ENCODE measurements around the gene KDM5B. TPM values are rescaled to one million over a fixed set of nuclear protein-coding genes. Genes with fewer than 3 reads are reported as not detected.
"Not testable (repeated sequence)": the region's sequence is repeated elsewhere in the genome, so short reads cannot be mapped to it uniquely, and the experiment has no call there.

KDM5B gene
- total RNA-seq, 1 donor from 2014 or later = 93.4 TPM

DNA sequence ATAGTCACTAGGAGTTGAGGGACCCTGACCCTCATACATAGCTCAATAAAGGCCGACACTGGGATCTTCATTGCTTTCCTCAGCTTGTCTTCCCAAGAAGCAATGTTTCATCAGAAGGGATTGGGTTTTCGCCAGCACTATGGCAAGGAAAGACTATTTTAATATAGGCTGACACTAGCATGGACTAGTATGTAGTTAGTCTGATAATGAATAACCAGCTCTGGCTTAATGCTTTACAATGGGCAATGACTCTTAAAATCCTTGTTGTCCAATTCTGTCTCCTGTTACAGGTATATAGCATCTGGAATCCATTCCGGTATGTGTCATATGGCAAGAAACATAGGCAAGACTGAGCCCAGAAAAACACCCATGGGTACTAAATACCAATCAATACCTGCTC is 82.7 kb downstream of the KDM5B start:
- H3K9me3 ChIP-seq (ENCODE audit: control insufficient read depth in 3 of 3, low read length in 3 of 3) = no peaks in the 10 kb centered on the region
- peaks cover 13 to 35% (median 14%) of the 10 kb centered on the region in 3 donors for H3K36me3 ChIP-seq (ENCODE audit: control insufficient read depth in 3 of 3, insufficient read depth in 3 of 3, low read length in 3 of 3)
- H3K9ac ChIP-seq (ENCODE audit: low read depth in 1 of 3, low read length in 3 of 3) = no peak overlapping the region
- no peak overlapping the region for H3K4me3 ChIP-seq (ENCODE audit: low read length in 3 of 3)
- H3K4me1 ChIP-seq (ENCODE audit: control insufficient read depth in 3 of 3, insufficient read depth in 3 of 3, low read length in 3 of 3) = no peaks in the 10 kb centered on the region
- no peak overlapping the region for H3K27ac ChIP-seq (ENCODE audit: low read depth, low read length)
- no peaks in the 10 kb centered on the region for H3K27me3 ChIP-seq (ENCODE audit: control insufficient read depth in 3 of 3, insufficient read depth in 3 of 3, low read length in 3 of 3)

DNA sequence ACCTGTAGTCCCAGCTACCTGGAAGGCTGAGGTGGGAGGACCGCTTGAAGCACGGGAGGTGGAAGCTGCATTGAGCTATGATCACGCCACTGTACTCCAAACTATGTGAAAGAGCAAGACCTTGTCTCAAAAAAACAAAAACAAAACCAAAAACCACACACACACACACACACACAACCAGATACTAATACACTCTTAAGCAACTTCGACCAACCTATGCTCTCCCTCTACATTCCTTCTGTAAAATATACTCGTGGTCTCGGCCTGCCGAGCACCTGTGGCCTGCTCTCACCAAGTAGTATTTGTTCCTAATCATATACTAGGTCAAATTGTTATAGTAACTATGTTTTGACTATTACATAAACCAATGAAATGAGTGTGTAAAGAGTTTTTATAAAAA is 84.5 kb downstream of the KDM5B start:
- Histone ChIP-seq H3K27ac (ENCODE audit: low read depth, low read length) (no peak overlapping the region), H3K9ac (ENCODE audit: low read depth in 1 of 3, low read length in 3 of 3) (no peak overlapping the region)

DNA sequence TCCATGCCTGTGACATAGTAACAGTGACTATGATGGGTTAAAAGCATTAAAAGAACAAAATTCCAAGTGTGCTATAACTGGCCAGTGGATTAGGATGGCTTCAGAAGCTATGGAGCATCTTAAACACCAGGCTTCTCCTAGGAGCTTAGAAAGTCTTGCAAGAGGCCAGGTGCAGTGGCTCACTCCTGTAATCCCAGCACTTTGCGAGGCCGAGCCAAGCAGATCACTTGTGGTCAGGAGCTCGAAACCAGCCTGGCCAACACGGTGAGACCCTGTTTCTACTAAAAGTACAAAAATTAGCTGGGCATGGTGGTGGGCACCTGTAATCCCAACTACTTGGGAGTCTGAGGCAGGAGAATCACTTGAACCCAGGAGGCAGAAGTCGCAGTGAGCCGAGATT is 85.2 kb downstream of the KDM5B start:
- not testable (repeated sequence) for H3K4me1 ChIP-seq (ENCODE audit: control insufficient read depth in 3 of 3, insufficient read depth in 3 of 3, low read length in 3 of 3); H3K27ac ChIP-seq (ENCODE audit: low read depth, low read length); H3K27me3 ChIP-seq (ENCODE audit: control insufficient read depth in 3 of 3, insufficient read depth in 3 of 3, low read length in 3 of 3); H3K9ac ChIP-seq (ENCODE audit: low read depth in 1 of 3, low read length in 3 of 3); H3K4me3 ChIP-seq (ENCODE audit: low read length in 3 of 3); H3K9me3 ChIP-seq (ENCODE audit: control insufficient read depth in 3 of 3, low read length in 3 of 3)
- H3K36me3 ChIP-seq (ENCODE audit: control insufficient read depth in 3 of 3, insufficient read depth in 3 of 3, low read length in 3 of 3) = peaks cover 0 to 12% (median 0%) of the 10 kb centered on the region in 3 donors

More for the DNA sequence above, 84.5 kb downstream of the KDM5B start:
- H3K4me3 ChIP-seq (ENCODE audit: low read length in 3 of 3) = no peak overlapping the region
- no peaks in the 10 kb centered on the region for H3K27me3 ChIP-seq (ENCODE audit: control insufficient read depth in 3 of 3, insufficient read depth in 3 of 3, low read length in 3 of 3)
- peaks cover 0 to 2% (median 0%) of the 10 kb centered on the region in 3 donors for H3K4me1 ChIP-seq (ENCODE audit: control insufficient read depth in 3 of 3, insufficient read depth in 3 of 3, low read length in 3 of 3)
- H3K36me3 ChIP-seq (ENCODE audit: control insufficient read depth in 3 of 3, insufficient read depth in 3 of 3, low read length in 3 of 3) = peaks cover 0 to 17% (median 0%) of the 10 kb centered on the region in 3 donors
- H3K9me3 ChIP-seq (ENCODE audit: control insufficient read depth in 3 of 3, low read length in 3 of 3) = no peaks in the 10 kb centered on the region

DNA sequence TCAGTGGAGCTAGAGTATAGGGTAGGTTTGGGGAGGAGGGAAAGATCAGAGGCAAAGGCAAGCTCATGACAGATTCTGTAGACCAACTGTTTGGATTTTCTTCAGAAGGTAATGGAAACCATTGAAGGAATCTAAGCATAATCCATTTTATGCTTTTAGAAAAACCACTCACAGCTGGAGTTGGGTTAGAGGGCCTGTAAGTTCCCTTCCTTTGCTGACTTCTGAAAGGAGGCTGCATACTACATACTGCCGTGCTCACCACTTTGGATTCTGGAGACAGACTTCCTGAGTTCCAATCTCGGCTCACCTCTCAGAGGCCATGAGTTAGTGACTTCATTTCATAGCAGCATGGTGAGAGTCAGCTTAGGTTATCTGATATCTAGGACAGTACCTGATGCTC is 91.6 kb downstream of the KDM5B start:
- Histone ChIP-seq H3K4me1 (ENCODE audit: control insufficient read depth in 3 of 3, insufficient read depth in 3 of 3, low read length in 3 of 3) (peaks cover 0 to 9% (median 6%) of the 10 kb centered on the region in 3 donors), H3K27ac (ENCODE audit: low read depth, low read length) (no peak overlapping the region), H3K27me3 (ENCODE audit: control insufficient read depth in 3 of 3, insufficient read depth in 3 of 3, low read length in 3 of 3) (peaks cover 3 to 17% (median 4%) of the 10 kb centered on the region in 3 donors), H3K4me3 (ENCODE audit: low read length in 3 of 3) (no peak overlapping the region), H3K9me3 (ENCODE audit: control insufficient read depth in 3 of 3, low read length in 3 of 3) (no peaks in the 10 kb centered on the region), H3K36me3 (ENCODE audit: control insufficient read depth in 3 of 3, insufficient read depth in 3 of 3, low read length in 3 of 3) (no peaks in the 10 kb centered on the region), H3K9ac (ENCODE audit: low read depth in 1 of 3, low read length in 3 of 3) (no peak overlapping the region)

DNA sequence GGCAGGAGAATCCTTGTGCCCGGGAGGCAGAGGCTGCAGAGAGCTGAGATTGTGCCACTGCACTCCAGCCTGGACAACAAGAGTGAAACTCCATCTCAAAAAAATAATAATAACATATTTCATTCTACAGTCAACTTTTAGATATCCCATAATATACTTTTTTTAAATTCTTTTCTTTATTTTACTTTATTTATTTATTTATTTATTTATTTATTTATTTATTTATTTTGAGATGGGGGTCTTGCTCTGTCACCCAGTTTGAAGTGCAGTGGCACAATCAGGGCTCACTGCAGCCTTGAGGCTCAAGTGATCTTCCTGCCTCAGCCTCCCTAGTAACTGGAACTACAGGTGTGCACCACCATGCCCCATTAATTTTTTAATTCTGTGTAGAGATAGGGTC is 94.0 kb downstream of the KDM5B start:
- not testable (repeated sequence) for H3K9ac ChIP-seq (ENCODE audit: low read depth in 1 of 3, low read length in 3 of 3); H3K27ac ChIP-seq (ENCODE audit: low read depth, low read length); H3K36me3 ChIP-seq (ENCODE audit: control insufficient read depth in 3 of 3, insufficient read depth in 3 of 3, low read length in 3 of 3); H3K4me3 ChIP-seq (ENCODE audit: low read length in 3 of 3); H3K9me3 ChIP-seq (ENCODE audit: control insufficient read depth in 3 of 3, low read length in 3 of 3)
- Histone ChIP-seq H3K27me3 (ENCODE audit: control insufficient read depth in 3 of 3, insufficient read depth in 3 of 3, low read length in 3 of 3) (peaks cover 25 to 38% (median 28%) of the 10 kb centered on the region in 3 donors), H3K4me1 (ENCODE audit: control insufficient read depth in 3 of 3, insufficient read depth in 3 of 3, low read length in 3 of 3) (peaks cover 4 to 13% (median 11%) of the 10 kb centered on the region in 3 donors)

DNA sequence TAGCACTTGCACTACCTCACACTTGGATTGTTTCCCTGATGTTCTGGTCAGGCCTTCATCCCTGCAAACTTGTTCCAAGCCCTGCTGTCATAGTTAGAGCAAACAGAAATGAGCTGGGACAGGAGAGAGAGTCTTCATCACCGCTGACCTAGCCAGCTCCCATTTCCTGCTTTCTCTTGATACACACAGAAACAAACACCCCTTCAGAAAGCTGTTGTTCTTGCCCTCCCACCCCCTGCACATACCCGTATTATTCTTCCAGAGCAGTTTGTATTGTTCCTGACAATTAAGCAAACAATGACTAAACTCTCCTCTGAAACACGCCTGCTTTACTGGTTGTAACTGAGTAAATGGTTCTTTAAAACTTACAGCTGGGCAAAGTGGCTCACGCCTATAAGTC is 95.1 kb downstream of the KDM5B start:
- H3K9ac ChIP-seq (ENCODE audit: low read depth in 1 of 3, low read length in 3 of 3) = no peak overlapping the region
- H3K27me3 ChIP-seq (ENCODE audit: control insufficient read depth in 3 of 3, insufficient read depth in 3 of 3, low read length in 3 of 3) = peaks cover 36 to 49% (median 39%) of the 10 kb centered on the region in 3 donors
- H3K4me3 ChIP-seq (ENCODE audit: low read length in 3 of 3) = no peak overlapping the region
- H3K4me1 ChIP-seq (ENCODE audit: control insufficient read depth in 3 of 3, insufficient read depth in 3 of 3, low read length in 3 of 3) = peaks cover 4 to 13% (median 11%) of the 10 kb centered on the region in 3 donors
- H3K9me3 ChIP-seq (ENCODE audit: control insufficient read depth in 3 of 3, low read length in 3 of 3) = no peaks in the 10 kb centered on the region
- H3K36me3 ChIP-seq (ENCODE audit: control insufficient read depth in 3 of 3, insufficient read depth in 3 of 3, low read length in 3 of 3) = no peaks in the 10 kb centered on the region
- H3K27ac ChIP-seq (ENCODE audit: low read depth, low read length) = no peak overlapping the region

DNA sequence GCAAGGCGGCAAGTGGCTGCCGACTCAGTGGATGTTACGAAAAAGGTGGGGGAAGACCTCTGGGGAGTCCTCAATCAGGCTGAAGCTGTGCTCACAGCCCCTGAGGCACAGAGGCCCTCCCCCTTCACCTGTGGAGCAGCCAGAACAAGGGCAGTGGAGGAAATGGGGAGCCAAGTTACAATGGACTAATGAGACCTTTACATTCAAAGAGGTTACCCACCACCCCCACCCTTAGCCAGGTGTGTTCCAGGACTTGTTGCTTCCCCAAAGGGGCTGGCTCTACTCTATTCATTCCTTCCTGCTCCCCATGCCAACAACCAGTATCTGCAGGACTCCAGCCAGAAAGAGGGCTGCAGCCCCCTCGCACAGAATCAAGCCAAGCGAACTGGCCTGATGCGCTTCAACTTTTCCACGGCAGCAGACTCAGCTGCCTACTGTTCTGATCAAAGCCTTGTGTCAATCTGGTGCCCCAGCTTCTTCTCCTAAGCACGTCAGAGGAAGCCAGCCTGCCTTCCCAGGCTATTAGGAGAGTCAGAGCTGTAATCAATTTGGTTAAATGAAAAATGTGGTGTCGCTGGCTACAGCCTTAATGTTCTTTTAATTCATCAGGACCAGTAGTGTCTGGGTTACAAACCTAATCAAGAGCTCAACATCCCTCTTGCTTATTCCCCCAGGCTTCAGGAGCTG is 96.1 kb downstream of the KDM5B start:
- Histone ChIP-seq H3K27ac (ENCODE audit: low read depth, low read length) (no peak overlapping the region), H3K4me3 (ENCODE audit: low read length in 3 of 3) (no peak overlapping the region), H3K9ac (ENCODE audit: low read depth in 1 of 3, low read length in 3 of 3) (no peak overlapping the region), H3K36me3 (ENCODE audit: control insufficient read depth in 3 of 3, insufficient read depth in 3 of 3, low read length in 3 of 3) (no peaks in the 10 kb centered on the region), H3K4me1 (ENCODE audit: control insufficient read depth in 3 of 3, insufficient read depth in 3 of 3, low read length in 3 of 3) (peaks cover 4 to 12% (median 10%) of the 10 kb centered on the region in 3 donors), H3K27me3 (ENCODE audit: control insufficient read depth in 3 of 3, insufficient read depth in 3 of 3, low read length in 3 of 3) (peaks cover 46 to 54% (median 49%) of the 10 kb centered on the region in 3 donors), H3K9me3 (ENCODE audit: control insufficient read depth in 3 of 3, low read length in 3 of 3) (no peaks in the 10 kb centered on the region)

DNA sequence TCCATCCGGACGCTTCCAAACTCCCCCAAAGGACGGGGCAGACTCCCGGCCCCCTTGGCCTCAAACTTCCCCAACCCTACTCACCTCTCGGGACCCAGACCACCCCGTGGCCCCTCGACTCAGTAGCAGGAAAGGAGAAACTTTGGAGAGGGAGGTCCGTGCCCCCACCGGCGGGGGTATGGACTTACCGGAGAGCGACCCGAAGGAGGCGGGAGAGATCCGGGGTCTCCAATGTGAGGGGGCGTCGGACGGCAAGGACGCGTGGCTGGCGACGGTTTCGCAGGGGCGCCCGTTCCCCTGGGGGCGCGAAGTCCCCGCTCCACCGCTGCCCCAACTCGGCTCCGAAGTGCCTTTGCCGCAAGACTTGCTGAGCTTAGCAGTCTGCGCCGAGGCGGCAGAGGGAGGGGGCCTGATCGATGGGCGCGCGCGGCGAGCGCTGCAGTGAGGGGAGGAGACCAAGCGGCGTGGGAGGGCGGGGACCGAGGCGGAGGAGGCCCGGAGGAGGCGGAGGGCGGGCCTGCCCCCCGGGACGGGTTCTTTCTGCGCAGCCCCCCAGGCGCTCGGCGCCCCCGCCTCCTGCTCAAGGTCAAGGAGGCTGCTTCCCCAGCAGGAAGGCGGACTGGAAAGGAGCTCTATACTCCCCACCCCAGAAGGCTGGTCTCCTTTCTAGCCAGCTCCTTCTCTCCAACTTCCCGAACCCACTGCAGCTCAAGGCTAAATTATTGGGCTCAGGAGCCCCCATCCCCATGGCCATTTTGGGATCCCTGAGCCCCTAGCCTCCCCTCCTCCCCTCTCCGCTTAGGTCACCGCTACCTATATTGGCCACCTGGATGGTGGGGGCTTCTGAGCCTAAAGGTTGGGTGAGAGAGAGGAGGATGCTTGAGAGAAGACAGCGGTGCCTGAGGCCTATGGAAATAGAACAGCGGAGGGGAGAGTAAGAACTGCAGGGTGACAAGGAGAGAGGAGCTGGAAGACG is 97.9 kb downstream of the KDM5B start, which contains the start of gene SYT2:
Gene SYT2, minus strand, starts transcription at position 385 of the 976 bp plus-strand sequence. CDS start 104,682 bp downstream, outside the sequence.
- H3K9ac ChIP-seq (ENCODE audit: low read depth in 1 of 3, low read length in 3 of 3) = peak within 1 kb of the TSS in 1 of 3 donors; percentile 33
- H3K9me3 ChIP-seq (ENCODE audit: control insufficient read depth in 3 of 3, low read length in 3 of 3) = no peaks in the 10 kb centered on the region
- H3K4me3 ChIP-seq (ENCODE audit: low read length in 3 of 3) = peak within 1 kb of the TSS in 2 of 3 donors; percentile 40 to 41
- no peaks in the 10 kb centered on the region for H3K36me3 ChIP-seq (ENCODE audit: control insufficient read depth in 3 of 3, insufficient read depth in 3 of 3, low read length in 3 of 3)
- no peak within 1 kb of the TSS for H3K27ac ChIP-seq (ENCODE audit: low read depth, low read length)
- peaks cover 4 to 6% (median 5%) of the 10 kb centered on the region in 3 donors for H3K4me1 ChIP-seq (ENCODE audit: control insufficient read depth in 3 of 3, insufficient read depth in 3 of 3, low read length in 3 of 3)
- H3K27me3 ChIP-seq (ENCODE audit: control insufficient read depth in 3 of 3, insufficient read depth in 3 of 3, low read length in 3 of 3) = peaks cover 64 to 66% (median 64%) of the 10 kb centered on the region in 3 donors

DNA sequence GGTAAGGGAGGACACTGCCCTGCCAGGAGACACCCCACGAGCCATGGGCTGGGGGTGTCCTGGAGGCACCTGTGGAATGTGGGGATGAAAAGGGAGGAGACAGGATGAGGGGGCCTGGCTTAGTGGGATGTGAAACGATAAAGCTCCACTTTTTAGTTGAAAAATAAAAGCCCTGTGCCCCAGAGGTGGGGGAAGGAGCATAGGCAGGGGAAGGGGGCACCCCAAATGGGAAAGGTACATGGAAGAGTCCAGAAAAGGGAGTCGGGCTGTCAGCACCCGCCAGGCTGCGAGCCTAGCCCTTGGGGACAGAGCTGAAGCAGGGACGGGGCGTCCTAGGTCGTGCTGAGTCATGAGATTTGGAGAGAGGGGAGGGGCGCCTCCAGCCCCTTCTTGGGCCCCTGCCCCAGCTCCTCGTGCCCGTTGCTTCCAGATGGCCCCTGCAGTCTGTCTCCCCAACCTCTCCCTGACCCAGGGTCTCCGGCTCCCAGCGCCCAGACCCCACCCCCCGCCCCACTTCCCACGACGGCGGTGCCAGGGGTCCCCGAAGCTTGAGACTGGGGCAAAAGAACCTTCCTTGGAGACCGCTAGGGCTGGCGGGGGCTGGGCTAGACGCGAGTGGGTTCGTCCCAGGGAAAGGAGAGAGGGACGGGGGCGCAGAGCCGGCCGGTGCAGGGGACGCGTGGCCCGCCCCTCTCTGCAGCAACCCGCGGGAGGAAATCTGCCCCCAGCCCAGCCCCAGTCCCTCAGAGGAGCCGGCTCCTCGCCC is 98.8 kb downstream of the KDM5B start:
- H3K9ac ChIP-seq (ENCODE audit: low read depth in 1 of 3, low read length in 3 of 3) = no peak overlapping the region
- H3K9me3 ChIP-seq (ENCODE audit: control insufficient read depth in 3 of 3, low read length in 3 of 3) = no peaks in the 10 kb centered on the region
- H3K27ac ChIP-seq (ENCODE audit: low read depth, low read length) = no peak overlapping the region
- H3K27me3 ChIP-seq (ENCODE audit: control insufficient read depth in 3 of 3, insufficient read depth in 3 of 3, low read length in 3 of 3) = peaks cover 71 to 73% (median 73%) of the 10 kb centered on the region in 3 donors
- H3K4me3 ChIP-seq (ENCODE audit: low read length in 3 of 3) = no peak overlapping the region
- H3K4me1 ChIP-seq (ENCODE audit: control insufficient read depth in 3 of 3, insufficient read depth in 3 of 3, low read length in 3 of 3) = peaks cover 4 to 6% (median 5%) of the 10 kb centered on the region in 3 donors
- H3K36me3 ChIP-seq (ENCODE audit: control insufficient read depth in 3 of 3, insufficient read depth in 3 of 3, low read length in 3 of 3) = no peaks in the 10 kb centered on the region

Data from skeletal muscle tissue (tissue), 4 donors.